KG1 (cell line): ENCODE results near the gene AP1G2.
"Not testable (repeated sequence)": the region's sequence is repeated elsewhere in the genome, so short reads cannot be mapped to it uniquely, and the experiment has no call there.

Experiments used
- DNase-seq: peaks from one replicate; lab custom pipeline; 2025; lab: John Stamatoyannopoulos, UW

Gene AP1G2

GRCh38 chr14:23594191-23594590 is 26.6 kb upstream of the AP1G2 start:
- not testable (repeated sequence) for DNase-seq

GRCh38 chr14:23590198-23590597 is 22.6 kb upstream of the AP1G2 start:
- DNase-seq = no peak

- no peak for DNase-seq
Observed at GRCh38 chr14:23589606-23590005, 22.0 kb upstream of the AP1G2 start.

GRCh38 chr14:23588884-23589598 is 21.4 kb upstream of the AP1G2 start:
- peak; percentile 86 for DNase-seq

GRCh38 chr14:23584527-23585203 is 17.1 kb upstream of the AP1G2 start:
- DNase-seq = not testable (repeated sequence)

GRCh38 chr14:23583761-23584526 is 16.4 kb upstream of the AP1G2 start:
- not testable (repeated sequence) for DNase-seq

- no peak for DNase-seq
Observed at GRCh38 chr14:23582906-23583760, 15.5 kb upstream of the AP1G2 start.

- DNase-seq = no peak
Observed at GRCh38 chr14:23580948-23581281, 13.3 kb upstream of the AP1G2 start.

GRCh38 chr14:23580152-23580926 is 12.7 kb upstream of the AP1G2 start:
- DNase-seq = no peak

GRCh38 chr14:23579739-23580138 is 12.1 kb upstream of the AP1G2 start:
- no peak for DNase-seq

- DNase-seq = no peak
Observed at GRCh38 chr14:23579311-23579630, 11.7 kb upstream of the AP1G2 start.

GRCh38 chr14:23578560-23579310 is 11.1 kb upstream of the AP1G2 start, which contains the start of gene JPH4:
JPH4 (minus strand) TSS chr14:23578790; CDS start chr14:23577453, 1,337 bp downstream.
- no peak for DNase-seq

GRCh38 chr14:23577710-23578392 is 10.3 kb upstream of the AP1G2 start:
- no peak for DNase-seq

- no peak for DNase-seq
Observed at GRCh38 chr14:23577004-23577681, 9.6 kb upstream of the AP1G2 start.

GRCh38 chr14:23573384-23574015 is 5.9 kb upstream of the AP1G2 start:
- DNase-seq = no peak

GRCh38 chr14:23572836-23573235 is 5.2 kb upstream of the AP1G2 start:
- no peak for DNase-seq

GRCh38 chr14:23572524-23572828 is 4.9 kb upstream of the AP1G2 start:
- no peak for DNase-seq

- peak; percentile 5 for DNase-seq
Observed at GRCh38 chr14:23571701-23572523, 4.3 kb upstream of the AP1G2 start.
